ENCODE data around the gene KLF7.

DNA sequence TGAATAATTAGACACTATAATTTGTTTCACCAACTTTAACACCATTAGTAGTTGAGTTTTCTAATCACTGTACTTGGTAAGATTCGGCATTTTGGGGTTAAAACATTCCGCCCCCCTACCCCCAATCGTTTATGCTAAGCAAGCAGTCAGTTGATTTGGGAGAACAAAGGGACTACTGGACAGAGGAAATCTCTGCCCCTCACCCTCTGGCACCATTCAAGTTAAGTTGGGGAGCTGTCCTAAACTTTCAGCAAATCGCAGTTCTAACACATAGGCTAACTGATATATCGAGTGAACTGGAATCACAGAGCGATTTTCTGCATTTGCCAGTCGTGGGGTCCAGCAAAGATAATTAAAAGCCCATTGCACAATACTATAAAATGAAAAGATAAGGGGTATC lies 5.6 kb downstream of the KLF7 start:
- TF ChIP-seq, protein P1, sequence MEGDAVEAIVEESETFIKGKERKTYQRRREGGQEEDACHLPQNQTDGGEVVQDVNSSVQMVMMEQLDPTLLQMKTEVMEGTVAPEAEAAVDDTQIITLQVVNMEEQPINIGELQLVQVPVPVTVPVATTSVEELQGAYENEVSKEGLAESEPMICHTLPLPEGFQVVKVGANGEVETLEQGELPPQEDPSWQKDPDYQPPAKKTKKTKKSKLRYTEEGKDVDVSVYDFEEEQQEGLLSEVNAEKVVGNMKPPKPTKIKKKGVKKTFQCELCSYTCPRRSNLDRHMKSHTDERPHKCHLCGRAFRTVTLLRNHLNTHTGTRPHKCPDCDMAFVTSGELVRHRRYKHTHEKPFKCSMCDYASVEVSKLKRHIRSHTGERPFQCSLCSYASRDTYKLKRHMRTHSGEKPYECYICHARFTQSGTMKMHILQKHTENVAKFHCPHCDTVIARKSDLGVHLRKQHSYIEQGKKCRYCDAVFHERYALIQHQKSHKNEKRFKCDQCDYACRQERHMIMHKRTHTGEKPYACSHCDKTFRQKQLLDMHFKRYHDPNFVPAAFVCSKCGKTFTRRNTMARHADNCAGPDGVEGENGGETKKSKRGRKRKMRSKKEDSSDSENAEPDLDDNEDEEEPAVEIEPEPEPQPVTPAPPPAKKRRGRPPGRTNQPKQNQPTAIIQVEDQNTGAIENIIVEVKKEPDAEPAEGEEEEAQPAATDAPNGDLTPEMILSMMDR (IDR thresholded peaks at IDR 0.05; ENCODE audit: insufficient read depth, low read length, poor library complexity, severe bottlenecking), result no peak
- no peak for TF ChIP-seq EZH2phosphoT487 (conservative IDR thresholded peaks at IDR 0.05; ENCODE audit: low read length)
